BLaER1 (cell line): ENCODE results near the gene TCF4.
A peak's percentile ranks its signal among the peaks of the same experiment; 100 is the strongest.

Experiments used
- H3K27ac ChIP-seq: shearing (Covaris generic); formaldehyde crosslinking; 2 replicates; pipeline ENCODE4 v1.8.1; 2022
- H3K27me3 ChIP-seq: shearing (Covaris generic); formaldehyde crosslinking; 2 replicates; pipeline ENCODE4 v1.8.1; 2022
- H3K36me3 ChIP-seq: shearing (Covaris generic); formaldehyde crosslinking; 2 replicates; pipeline ENCODE4 v1.8.1; 2022
- H3K4me1 ChIP-seq: shearing (Covaris generic); formaldehyde crosslinking; 2 replicates; pipeline ENCODE4 v1.8.1; 2022
- H3K4me2 ChIP-seq: shearing (Covaris generic); formaldehyde crosslinking; 2 replicates; pipeline ENCODE4 v1.8.1; 2022
- H3K4me3 ChIP-seq: shearing (Covaris generic); formaldehyde crosslinking; 2 replicates; pipeline ENCODE4 v1.8.1; 2022
- H3K9ac ChIP-seq: shearing (Covaris generic); formaldehyde crosslinking; 2 replicates; pipeline ENCODE4 v1.8.1; 2022
- H3K9me3 ChIP-seq: shearing (Covaris generic); formaldehyde crosslinking; 2 replicates; pipeline ENCODE4 v1.8.1; 2022
- H4K20me1 ChIP-seq: shearing (Covaris generic); formaldehyde crosslinking; 2 replicates; pipeline ENCODE4 v1.8.1; 2022
- Cebpa-rat ChIP-seq: shearing (Covaris generic); IDR thresholded peaks from 2 replicates; pipeline ENCODE4 v1.8.1; 2022

Gene TCF4

GRCh38 chr18:55588111-55588869 lies at the start of gene TCF4:
TSS of gene TCF4 (minus strand) at chr18:55588192. CDS start at chr18:55587116, 1,076 bp downstream.
- H3K4me1 ChIP-seq: peaks cover 27% of the 10 kb centered on the region
- no peak for TF ChIP-seq Cebpa-rat
- H3K4me3 ChIP-seq: peak within 1 kb of the TSS; percentile 74
- H3K36me3 ChIP-seq: no peaks in the 10 kb centered on the region
- H4K20me1 ChIP-seq: no peaks in the 10 kb centered on the region
- H3K27me3 ChIP-seq: no peaks in the 10 kb centered on the region
- H3K9me3 ChIP-seq: no peaks in the 10 kb centered on the region
- H3K27ac ChIP-seq: peak within 1 kb of the TSS; percentile 91
- peak within 1 kb of the TSS; percentile 92 for H3K4me2 ChIP-seq
- peak within 1 kb of the TSS; percentile 92 for H3K9ac ChIP-seq

DNA sequence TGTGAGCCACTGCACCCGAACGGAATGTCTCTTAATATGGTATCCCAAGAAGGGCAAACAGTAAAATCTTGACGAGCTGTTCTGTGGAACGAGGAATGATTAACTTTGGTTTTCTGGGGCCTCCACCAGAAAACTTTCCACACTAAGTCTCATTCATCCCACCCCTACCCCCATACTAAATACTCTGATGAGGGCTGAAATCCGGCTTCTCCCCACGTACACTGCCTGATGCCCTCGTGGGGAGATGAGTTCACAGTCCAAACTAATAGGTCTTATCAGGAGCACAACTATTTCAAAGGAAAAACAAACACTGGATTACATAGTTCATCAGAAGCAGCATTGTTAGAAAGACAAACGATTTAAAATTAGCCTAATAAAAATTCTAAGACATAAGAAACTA lies 49.2 kb upstream of the TCF4 start:
- H3K4me2 ChIP-seq: no peak overlapping the region
- peaks cover 22% of the 10 kb centered on the region for H3K9me3 ChIP-seq

DNA sequence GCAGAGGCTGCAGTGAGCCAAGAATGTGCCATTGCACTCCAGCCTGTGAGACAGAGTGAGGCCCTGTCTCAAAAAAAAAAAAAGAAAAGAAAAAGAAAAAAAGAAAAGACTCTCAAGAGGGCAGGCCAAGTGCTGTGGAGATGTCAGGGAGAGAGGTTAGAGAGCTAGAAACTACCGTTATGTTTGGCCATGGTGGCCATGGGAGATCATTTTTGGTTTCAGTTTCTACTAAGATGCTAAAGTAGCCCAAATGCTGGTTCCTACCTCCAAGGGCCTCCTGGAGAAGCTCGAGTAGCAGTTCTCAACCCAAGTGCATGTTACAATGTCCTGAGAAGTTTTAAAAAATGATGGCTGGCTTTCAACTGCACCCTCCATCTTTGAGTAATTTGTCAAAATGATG lies 47.4 kb upstream of the TCF4 start:
- Histone ChIP-seq H3K27me3 (no peaks in the 10 kb centered on the region), H3K4me3 (no peak overlapping the region), H3K27ac (no peak overlapping the region), H3K9ac (no peak overlapping the region), H3K4me2 (no peak overlapping the region), H3K4me1 (no peaks in the 10 kb centered on the region), H3K9me3 (peaks cover 16% of the 10 kb centered on the region), H4K20me1 (no peaks in the 10 kb centered on the region), H3K36me3 (no peaks in the 10 kb centered on the region)
- no peak for TF ChIP-seq Cebpa-rat

More for the DNA sequence above, 49.2 kb upstream of the TCF4 start:
- TF ChIP-seq Cebpa-rat: no peak
- Histone ChIP-seq H3K27ac (no peak overlapping the region), H4K20me1 (no peaks in the 10 kb centered on the region), H3K27me3 (no peaks in the 10 kb centered on the region), H3K4me1 (no peaks in the 10 kb centered on the region), H3K4me3 (no peak overlapping the region), H3K9ac (no peak overlapping the region), H3K36me3 (no peaks in the 10 kb centered on the region)

GRCh38 chr18:55634545-55634944 lies 46.6 kb upstream of the TCF4 start:
- Histone ChIP-seq H3K9ac (no peak overlapping the region), H3K4me2 (no peak overlapping the region), H3K4me3 (no peak overlapping the region), H3K27ac (no peak overlapping the region), H3K36me3 (no peaks in the 10 kb centered on the region), H3K9me3 (peaks cover 10% of the 10 kb centered on the region), H4K20me1 (no peaks in the 10 kb centered on the region), H3K4me1 (no peaks in the 10 kb centered on the region), H3K27me3 (no peaks in the 10 kb centered on the region)
- no peak for TF ChIP-seq Cebpa-rat

GRCh38 chr18:55633032-55633431 lies 45.0 kb upstream of the TCF4 start:
- no peak overlapping the region for H3K27ac ChIP-seq
- H3K27me3 ChIP-seq: no peaks in the 10 kb centered on the region
- H4K20me1 ChIP-seq: no peaks in the 10 kb centered on the region
- no peak overlapping the region for H3K9ac ChIP-seq
- H3K9me3 ChIP-seq: peaks cover 8% of the 10 kb centered on the region
- no peaks in the 10 kb centered on the region for H3K4me1 ChIP-seq
- H3K36me3 ChIP-seq: no peaks in the 10 kb centered on the region
- no peak overlapping the region for H3K4me3 ChIP-seq
- TF ChIP-seq Cebpa-rat: no peak
- no peak overlapping the region for H3K4me2 ChIP-seq

- H3K9me3 ChIP-seq: peaks cover 16% of the 10 kb centered on the region
- H3K4me1 ChIP-seq: no peaks in the 10 kb centered on the region
- no peak for TF ChIP-seq Cebpa-rat
- no peaks in the 10 kb centered on the region for H3K36me3 ChIP-seq
- no peaks in the 10 kb centered on the region for H4K20me1 ChIP-seq
- no peaks in the 10 kb centered on the region for H3K27me3 ChIP-seq
- no peak overlapping the region for H3K27ac ChIP-seq
- no peak overlapping the region for H3K4me2 ChIP-seq
- H3K9ac ChIP-seq: no peak overlapping the region
- H3K4me3 ChIP-seq: no peak overlapping the region
Observed at GRCh38 chr18:55629133-55629532, 41.1 kb upstream of the TCF4 start.

GRCh38 chr18:55627007-55627406 lies 39.0 kb upstream of the TCF4 start:
- H3K9me3 ChIP-seq: peaks cover 13% of the 10 kb centered on the region
- TF ChIP-seq Cebpa-rat: no peak
- no peaks in the 10 kb centered on the region for H3K36me3 ChIP-seq
- no peak overlapping the region for H3K9ac ChIP-seq
- no peak overlapping the region for H3K4me3 ChIP-seq
- no peaks in the 10 kb centered on the region for H4K20me1 ChIP-seq
- H3K4me1 ChIP-seq: no peaks in the 10 kb centered on the region
- H3K27ac ChIP-seq: no peak overlapping the region
- H3K4me2 ChIP-seq: no peak overlapping the region
- H3K27me3 ChIP-seq: no peaks in the 10 kb centered on the region

GRCh38 chr18:55625901-55626300 lies 37.9 kb upstream of the TCF4 start:
- no peak overlapping the region for H3K9ac ChIP-seq
- no peak overlapping the region for H3K4me3 ChIP-seq
- H3K4me2 ChIP-seq: no peak overlapping the region
- H3K36me3 ChIP-seq: no peaks in the 10 kb centered on the region
- TF ChIP-seq Cebpa-rat: no peak
- no peaks in the 10 kb centered on the region for H3K27me3 ChIP-seq
- H3K9me3 ChIP-seq: peaks cover 9% of the 10 kb centered on the region
- no peak overlapping the region for H3K27ac ChIP-seq
- no peaks in the 10 kb centered on the region for H3K4me1 ChIP-seq
- H4K20me1 ChIP-seq: no peaks in the 10 kb centered on the region

DNA sequence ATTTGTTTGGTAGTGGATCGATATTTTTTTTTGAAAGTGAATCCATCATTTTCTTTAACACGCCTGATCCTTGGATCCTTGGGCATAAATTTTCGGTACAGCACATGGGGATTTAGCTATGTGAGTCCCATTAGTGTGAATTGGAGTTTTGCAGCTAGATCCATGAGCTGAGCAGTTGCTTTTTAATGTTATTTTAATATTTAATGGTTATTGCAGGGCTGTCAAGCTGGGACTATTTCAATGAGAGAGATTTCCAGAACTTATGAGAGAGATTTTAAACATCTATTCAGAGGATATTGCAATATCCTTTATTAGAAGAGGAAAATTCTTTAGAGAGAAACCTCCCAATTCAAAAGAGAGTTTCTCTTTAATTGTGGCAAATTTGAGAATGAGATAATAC lies 35.6 kb upstream of the TCF4 start:
- Histone ChIP-seq H3K9ac (no peak overlapping the region), H3K4me3 (no peak overlapping the region), H3K4me2 (no peak overlapping the region), H3K36me3 (no peaks in the 10 kb centered on the region), H3K4me1 (no peaks in the 10 kb centered on the region), H3K9me3 (peaks cover 12% of the 10 kb centered on the region), H3K27ac (no peak overlapping the region), H4K20me1 (no peaks in the 10 kb centered on the region), H3K27me3 (no peaks in the 10 kb centered on the region)
- TF ChIP-seq Cebpa-rat: no peak

- no peak for TF ChIP-seq Cebpa-rat
- H3K9me3 ChIP-seq: no peaks in the 10 kb centered on the region
- no peak overlapping the region for H3K9ac ChIP-seq
- no peaks in the 10 kb centered on the region for H3K36me3 ChIP-seq
- no peaks in the 10 kb centered on the region for H3K4me1 ChIP-seq
- H3K27me3 ChIP-seq: no peaks in the 10 kb centered on the region
- no peak overlapping the region for H3K27ac ChIP-seq
- no peak overlapping the region for H3K4me2 ChIP-seq
- no peak overlapping the region for H3K4me3 ChIP-seq
- no peaks in the 10 kb centered on the region for H4K20me1 ChIP-seq
Observed at GRCh38 chr18:55610506-55610905, 22.5 kb upstream of the TCF4 start.
